ENCODE data around the gene SLC25A19.

Gene SLC25A19

GRCh38 chr17:75289115-75289831 is at the start of gene SLC25A19:
Gene SLC25A19, minus strand, starts transcription at chr17:75289433. Its CDS starts 2,669 bp downstream, at chr17:75286764.
- DNase-seq (ENCODE audit: low spot score): peak; percentile 99

GRCh38 chr17:75338335-75338734 is 49.1 kb upstream of the SLC25A19 start:
- no peak for DNase-seq (ENCODE audit: low spot score)

GRCh38 chr17:75335315-75335714 is 46.1 kb upstream of the SLC25A19 start:
- no peak for DNase-seq (ENCODE audit: low spot score)

- no peak for DNase-seq (ENCODE audit: low spot score)
These were observed 45.5 kb upstream of the SLC25A19 start for GRCh38 chr17:75334723-75335122.

GRCh38 chr17:75331671-75332070 is 42.4 kb upstream of the SLC25A19 start:
- no peak for DNase-seq (ENCODE audit: low spot score)

GRCh38 chr17:75327757-75328156 is 38.5 kb upstream of the SLC25A19 start:
- no peak for DNase-seq (ENCODE audit: low spot score)

- DNase-seq (ENCODE audit: low spot score): no peak
These were observed 37.1 kb upstream of the SLC25A19 start for GRCh38 chr17:75326226-75326848.

GRCh38 chr17:75325827-75326225 is 36.6 kb upstream of the SLC25A19 start:
- DNase-seq (ENCODE audit: low spot score): no peak

- no peak for DNase-seq (ENCODE audit: low spot score)
These were observed 36.1 kb upstream of the SLC25A19 start for GRCh38 chr17:75325348-75325747.

- DNase-seq (ENCODE audit: low spot score): no peak
These were observed 32.3 kb upstream of the SLC25A19 start for GRCh38 chr17:75321506-75321905.

- DNase-seq (ENCODE audit: low spot score): peak; percentile 71
These were observed 30.9 kb upstream of the SLC25A19 start for GRCh38 chr17:75319904-75320691.

GRCh38 chr17:75318615-75319222 is 29.5 kb upstream of the SLC25A19 start:
- DNase-seq (ENCODE audit: low spot score): no peak

- no peak for DNase-seq (ENCODE audit: low spot score)
These were observed 29.0 kb upstream of the SLC25A19 start for GRCh38 chr17:75318211-75318610.

GRCh38 chr17:75317671-75318070 is 28.4 kb upstream of the SLC25A19 start:
- DNase-seq (ENCODE audit: low spot score): no peak

GRCh38 chr17:75316253-75316652 is 27.0 kb upstream of the SLC25A19 start:
- no peak for DNase-seq (ENCODE audit: low spot score)

GRCh38 chr17:75315541-75316243 is 26.5 kb upstream of the SLC25A19 start:
- DNase-seq (ENCODE audit: low spot score): peak; percentile 34

- peak; percentile 50 for DNase-seq (ENCODE audit: low spot score)
These were observed 24.8 kb upstream of the SLC25A19 start for GRCh38 chr17:75313941-75314551.

- DNase-seq (ENCODE audit: low spot score): no peak
These were observed 19.7 kb upstream of the SLC25A19 start for GRCh38 chr17:75308732-75309629.

- no peak for DNase-seq (ENCODE audit: low spot score)
These were observed 18.9 kb upstream of the SLC25A19 start for GRCh38 chr17:75307957-75308731.
